ENCODE measurements around the gene MYBPC3. TPM values are rescaled to one million over a fixed set of nuclear protein-coding genes. Genes with fewer than 3 reads are reported as not detected.

Gene MYBPC3
- polyA plus RNA-seq, 3 donors from 2014 or later: not detected

DNA sequence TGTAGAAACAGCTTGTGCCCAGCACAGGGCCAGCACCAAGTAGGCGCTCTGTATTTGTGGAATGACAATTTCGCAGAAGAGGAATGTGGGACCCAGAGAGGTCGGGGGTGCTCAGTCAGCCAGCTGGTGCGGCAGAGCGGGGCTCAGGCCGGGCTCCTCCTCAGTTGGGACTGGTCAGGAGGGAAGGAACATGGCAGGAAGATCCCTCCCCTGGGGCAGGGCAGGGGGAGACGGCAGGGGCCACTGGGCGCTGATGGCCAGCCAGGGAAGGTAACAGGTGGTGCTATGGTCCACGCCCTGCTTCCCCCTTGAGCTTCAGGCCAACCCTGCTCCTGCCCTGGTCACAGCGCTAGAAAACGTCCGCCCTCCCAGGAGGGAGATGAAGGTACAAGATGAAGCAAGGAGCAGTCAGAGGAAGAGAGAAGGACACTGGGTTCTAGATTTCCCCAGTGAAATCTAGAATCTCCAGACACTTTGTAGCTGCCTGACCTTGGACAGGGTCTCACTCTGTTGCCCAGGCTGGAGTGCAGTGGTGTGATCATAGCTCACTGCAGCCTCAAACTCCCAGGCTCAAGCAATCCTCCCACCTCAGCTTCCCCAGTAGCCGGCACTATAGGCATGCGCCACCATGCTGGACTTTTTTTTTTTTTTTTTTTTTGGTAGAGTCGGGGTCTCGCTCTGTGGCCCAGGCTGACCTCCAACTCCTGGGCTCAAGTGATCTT, 39.4 kb upstream of the MYBPC3 start:
- peak overlapping the region in 2 of 5 donors; percentile 14 to 53 for H3K4me3 Mint-ChIP-seq
- no peaks in the 10 kb centered on the region for H3K9me3 Mint-ChIP-seq
- no peaks in the 10 kb centered on the region for H3K36me3 Mint-ChIP-seq
- H3K27me3 Mint-ChIP-seq (ENCODE audit: low read depth in 3 of 3): peaks cover 2 to 12% (median 3%) of the 10 kb centered on the region in 3 donors
- peaks cover 75 to 80% of the 10 kb centered on the region in 2 donors for H3K4me1 Mint-ChIP-seq
- H3K27ac Mint-ChIP-seq: peak overlapping the region; percentile 44 to 73 (median 61)
- no peak for DNase-seq

DNA sequence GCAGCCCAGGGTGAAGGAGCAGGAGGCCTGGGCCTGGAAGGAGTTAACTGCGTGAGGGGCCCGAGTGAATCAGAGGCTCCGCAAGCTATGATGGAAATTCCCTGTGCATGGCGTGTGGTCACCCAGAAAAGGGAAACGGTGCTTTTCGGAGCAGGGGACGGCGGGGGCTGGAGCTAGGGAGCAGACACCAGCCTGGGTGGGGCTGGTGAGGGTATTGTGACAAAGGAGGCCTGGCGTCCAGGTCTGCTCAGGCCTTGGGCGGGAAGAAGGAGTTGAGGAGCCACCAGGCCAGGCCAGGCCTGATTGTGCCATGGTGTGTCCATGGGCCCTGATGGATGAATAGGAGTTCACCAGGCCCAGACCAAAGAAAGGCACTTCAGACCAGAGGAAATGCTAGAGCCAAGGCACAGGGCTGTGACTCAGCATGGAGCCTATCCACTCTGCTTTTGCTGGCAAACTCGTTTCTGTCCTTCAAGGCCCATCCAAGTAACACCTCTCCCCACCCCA, 38.6 kb upstream of the MYBPC3 start:
- Mint-ChIP-seq H3K36me3 (no peaks in the 10 kb centered on the region), H3K27ac (peak overlapping the region in 4 of 6 donors; percentile 13 to 81 (median 54)), H3K4me3 (peak overlapping the region in 2 of 5 donors; percentile 21 to 57), H3K9me3 (no peaks in the 10 kb centered on the region), H3K4me1 (peaks cover 78 to 80% of the 10 kb centered on the region in 2 donors), H3K27me3 (ENCODE audit: low read depth in 3 of 3) (peaks cover 2 to 12% (median 3%) of the 10 kb centered on the region in 3 donors)
- DNase-seq: no peak

DNA sequence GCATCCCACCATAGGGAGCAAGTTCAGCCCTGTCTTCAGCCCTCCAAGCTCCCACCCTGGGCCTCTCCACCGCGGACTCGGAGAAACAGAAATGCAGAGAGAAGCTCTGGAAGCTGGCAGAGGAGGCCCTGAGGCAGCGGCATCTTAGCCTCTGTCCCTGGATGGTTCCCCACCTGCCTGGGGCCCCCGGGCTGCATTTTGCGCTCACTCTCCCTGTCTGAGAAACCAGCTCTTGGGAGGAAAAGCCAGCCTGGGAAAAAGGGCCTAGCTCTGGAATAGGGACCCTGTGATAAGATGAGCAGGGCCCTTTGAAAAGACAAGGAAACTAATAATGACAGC, 37.9 kb upstream of the MYBPC3 start:
- H3K4me3 Mint-ChIP-seq: peak overlapping the region; percentile 72 to 89 (median 81)
- peaks cover 72 to 73% of the 10 kb centered on the region in 2 donors for H3K4me1 Mint-ChIP-seq
- no peaks in the 10 kb centered on the region for H3K36me3 Mint-ChIP-seq
- H3K27ac Mint-ChIP-seq: peak overlapping the region in 4 of 6 donors; percentile 53 to 81 (median 76)
- DNase-seq: no peak
- H3K9me3 Mint-ChIP-seq: no peaks in the 10 kb centered on the region
- peaks cover 2 to 11% (median 3%) of the 10 kb centered on the region in 3 donors for H3K27me3 Mint-ChIP-seq (ENCODE audit: low read depth in 3 of 3)

DNA sequence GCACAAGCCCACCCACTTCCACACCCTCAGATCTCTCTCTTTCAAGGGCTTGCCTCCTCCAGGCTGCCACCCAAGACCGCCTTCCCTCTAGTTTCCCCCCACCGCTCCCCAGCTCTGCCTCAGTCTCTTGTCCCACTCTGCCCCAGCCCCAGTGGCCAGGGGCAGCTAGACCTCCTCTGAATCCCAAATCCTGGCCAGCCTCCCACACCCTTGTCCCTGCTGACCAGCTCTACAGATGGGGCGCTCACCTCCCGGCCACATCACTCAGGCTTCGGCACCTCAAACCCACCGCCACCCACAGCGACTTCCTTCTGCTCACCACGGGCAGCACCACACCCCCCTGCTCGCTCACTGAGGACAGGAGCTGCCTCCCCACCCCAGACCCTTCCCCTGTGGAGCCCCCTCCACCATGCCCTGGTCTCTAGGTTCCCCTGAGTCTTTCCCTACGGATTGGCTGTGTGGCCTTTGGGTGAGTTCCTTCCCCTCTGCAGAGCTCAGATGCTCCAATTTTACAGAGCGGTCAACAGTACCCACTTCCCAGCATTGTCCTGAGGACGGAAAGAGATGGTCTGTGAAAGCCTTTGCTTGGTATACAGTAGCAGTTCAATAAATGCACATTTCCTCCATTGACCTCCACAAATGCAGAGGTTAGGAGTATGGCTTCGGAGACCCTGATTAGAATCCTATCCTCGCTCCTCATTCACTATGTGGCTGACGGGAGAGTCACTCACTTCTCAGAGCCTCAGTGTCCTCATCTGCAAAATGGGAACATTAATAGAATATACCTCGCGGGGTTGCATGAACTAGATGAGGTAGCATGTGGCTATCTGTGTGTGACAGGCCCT, 37.3 kb upstream of the MYBPC3 start:
- no peaks in the 10 kb centered on the region for H3K36me3 Mint-ChIP-seq

DNA sequence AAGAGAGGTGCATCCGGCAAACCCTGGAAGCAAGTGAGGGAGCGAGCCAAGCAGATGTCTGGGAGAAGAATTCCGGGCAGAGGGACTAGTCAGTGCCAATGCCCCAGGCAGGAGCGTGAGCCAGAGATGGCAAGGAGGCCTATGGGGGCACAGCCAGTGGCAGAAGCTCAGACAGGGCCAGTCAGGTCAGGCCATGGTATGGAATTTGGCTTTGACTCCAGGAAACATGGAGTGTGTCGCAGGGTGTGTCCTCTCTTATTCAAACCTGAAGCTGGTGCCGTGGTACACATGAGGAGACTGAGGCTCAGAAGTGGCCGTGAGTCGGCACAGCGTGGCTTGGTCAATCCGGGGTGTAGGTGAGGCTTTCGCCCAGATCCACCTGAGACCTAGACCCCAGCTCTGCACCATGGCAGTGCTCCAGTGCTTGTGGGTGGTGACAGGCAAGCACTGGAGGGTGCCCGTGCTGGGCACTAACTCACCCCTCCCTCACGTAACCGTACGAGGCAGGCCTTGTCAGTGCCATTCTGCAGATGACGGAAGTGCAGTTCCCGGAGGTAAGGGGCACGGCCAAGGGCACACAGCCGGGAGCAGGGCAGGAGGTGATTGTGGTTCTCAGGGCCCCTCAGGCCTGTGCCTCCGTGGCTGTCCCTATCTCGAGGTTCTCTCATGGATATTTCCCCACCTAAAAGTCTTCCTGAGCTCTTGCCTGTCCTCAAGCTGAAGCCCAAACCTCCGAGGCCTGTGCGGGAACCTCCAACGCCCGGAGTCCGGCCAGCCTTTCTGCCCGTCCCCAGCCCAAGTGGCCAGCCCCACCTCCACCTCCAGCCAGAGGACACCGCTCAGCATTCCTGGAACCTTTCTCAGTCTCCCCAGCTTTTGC, 36.4 kb upstream of the MYBPC3 start:
- peaks cover 58 to 59% of the 10 kb centered on the region in 2 donors for H3K4me1 Mint-ChIP-seq
- no peak for DNase-seq
- peak overlapping the region in 5 of 6 donors; percentile 51 to 89 (median 54) for H3K27ac Mint-ChIP-seq
- H3K27me3 Mint-ChIP-seq (ENCODE audit: low read depth in 3 of 3): peaks cover 2 to 9% (median 3%) of the 10 kb centered on the region in 3 donors
- no peaks in the 10 kb centered on the region for H3K9me3 Mint-ChIP-seq
- H3K4me3 Mint-ChIP-seq: peak overlapping the region; percentile 72 to 89 (median 81)
- no peaks in the 10 kb centered on the region for H3K36me3 Mint-ChIP-seq

More for the DNA sequence above, 37.3 kb upstream of the MYBPC3 start:
- peaks cover 66 to 68% of the 10 kb centered on the region in 2 donors for H3K4me1 Mint-ChIP-seq
- H3K4me3 Mint-ChIP-seq: peak overlapping the region; percentile 72 to 89 (median 81)
- peak; percentile 58 to 63 (median 62) for DNase-seq
- H3K9me3 Mint-ChIP-seq: no peaks in the 10 kb centered on the region
- H3K27ac Mint-ChIP-seq: peak overlapping the region; percentile 25 to 89 (median 54)
- peaks cover 2 to 10% (median 3%) of the 10 kb centered on the region in 3 donors for H3K27me3 Mint-ChIP-seq (ENCODE audit: low read depth in 3 of 3)

DNA sequence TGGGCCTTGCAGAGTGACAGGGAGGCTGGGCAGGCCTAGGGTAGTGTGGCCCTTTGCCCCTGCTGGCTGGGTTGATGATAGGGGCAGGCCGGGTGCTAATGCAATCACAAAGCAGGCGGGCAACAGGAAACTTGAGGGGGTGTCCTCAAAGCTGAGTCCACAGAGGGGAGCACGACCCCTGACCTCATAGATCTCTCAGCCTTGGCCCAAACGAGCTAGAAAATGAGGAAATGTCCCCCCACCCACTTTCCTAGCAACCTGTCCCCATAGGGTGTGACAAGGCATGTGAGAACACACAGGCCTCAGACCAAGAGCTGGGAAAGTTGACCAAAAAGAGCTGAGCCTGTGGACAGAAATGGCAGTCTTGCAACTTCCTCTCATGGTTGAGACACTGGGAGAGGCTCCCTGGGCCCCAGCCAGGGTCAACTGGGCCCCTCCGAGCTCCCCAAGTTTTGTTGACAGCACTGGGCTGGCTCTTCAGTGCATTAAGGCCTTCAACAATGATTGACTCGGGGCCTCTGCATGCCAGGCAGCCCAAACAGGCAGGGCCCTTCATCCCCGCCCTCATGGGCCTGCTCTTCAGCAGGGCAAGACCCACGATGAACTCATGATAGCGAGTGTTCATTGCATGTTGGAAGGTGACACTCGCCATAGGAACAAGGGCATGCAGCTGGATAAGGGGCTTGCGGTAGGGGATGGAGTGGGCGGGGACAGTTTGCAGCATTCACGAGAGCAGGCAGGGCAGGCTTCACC, 35.6 kb upstream of the MYBPC3 start:
- Mint-ChIP-seq H3K27ac (peak overlapping the region in 1 of 6 donors; percentile 36), H3K36me3 (no peaks in the 10 kb centered on the region), H3K9me3 (peaks cover 0 to 1% (median 0%) of the 10 kb centered on the region in 6 donors), H3K4me3 (peak overlapping the region; percentile 42 to 82 (median 77)), H3K27me3 (ENCODE audit: low read depth in 3 of 3) (peaks cover 3 to 9% (median 6%) of the 10 kb centered on the region in 3 donors), H3K4me1 (peaks cover 49 to 51% of the 10 kb centered on the region in 2 donors)
- no peak for DNase-seq

DNA sequence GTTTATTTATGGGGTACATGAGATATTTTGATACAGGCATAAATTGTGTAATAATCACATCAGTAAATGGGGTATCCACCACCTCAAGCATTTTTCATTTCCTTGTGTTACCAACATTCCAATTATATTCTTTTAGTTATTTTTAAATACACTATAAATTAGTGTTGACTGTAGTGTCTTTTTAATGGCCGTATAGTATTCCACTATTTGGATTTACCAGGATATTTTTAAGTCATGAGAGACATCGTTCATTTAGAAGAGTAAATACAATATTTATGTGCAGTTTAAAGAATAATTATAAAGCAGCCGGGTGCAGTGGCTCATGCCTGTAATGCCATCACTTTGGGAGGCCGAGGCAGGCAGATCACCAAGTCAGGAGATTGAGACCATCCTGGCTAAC, 32.0 kb upstream of the MYBPC3 start:
- H3K27ac Mint-ChIP-seq: no peak overlapping the region
- H3K27me3 Mint-ChIP-seq (ENCODE audit: low read depth in 3 of 3): peaks cover 1 to 5% (median 3%) of the 10 kb centered on the region in 3 donors
- H3K36me3 Mint-ChIP-seq: no peaks in the 10 kb centered on the region
- DNase-seq: no peak
- H3K9me3 Mint-ChIP-seq: peaks cover 0 to 1% (median 0%) of the 10 kb centered on the region in 6 donors
- no peak overlapping the region for H3K4me3 Mint-ChIP-seq
- peaks cover 19 to 21% of the 10 kb centered on the region in 2 donors for H3K4me1 Mint-ChIP-seq

DNA sequence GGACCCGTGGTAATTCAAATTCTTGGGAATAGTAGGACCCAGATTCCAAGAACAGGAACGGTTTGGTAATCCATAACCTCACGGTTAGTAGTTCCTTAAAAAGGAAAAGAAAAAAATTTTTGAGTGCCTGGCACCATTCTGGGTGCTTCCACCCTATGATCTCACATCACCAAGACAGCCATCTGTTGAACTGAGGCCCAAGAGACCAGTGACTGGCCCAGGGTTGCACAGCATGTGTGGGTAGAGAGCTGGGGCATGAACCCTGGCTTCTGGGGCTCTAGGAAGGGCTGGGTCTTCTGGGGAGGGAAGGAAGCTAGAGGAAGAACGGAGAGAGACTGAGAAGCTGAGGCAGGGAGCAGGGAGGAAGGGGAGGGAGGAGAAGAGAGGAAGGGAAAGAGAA, 30.6 kb upstream of the MYBPC3 start:
- Mint-ChIP-seq H3K9me3 (peaks cover 0 to 1% (median 0%) of the 10 kb centered on the region in 6 donors), H3K36me3 (no peaks in the 10 kb centered on the region), H3K27me3 (ENCODE audit: low read depth in 3 of 3) (peaks cover 0 to 6% (median 3%) of the 10 kb centered on the region in 3 donors), H3K4me3 (no peak overlapping the region), H3K4me1 (peaks cover 4 to 10% of the 10 kb centered on the region in 2 donors), H3K27ac (no peak overlapping the region)
- DNase-seq: no peak

DNA sequence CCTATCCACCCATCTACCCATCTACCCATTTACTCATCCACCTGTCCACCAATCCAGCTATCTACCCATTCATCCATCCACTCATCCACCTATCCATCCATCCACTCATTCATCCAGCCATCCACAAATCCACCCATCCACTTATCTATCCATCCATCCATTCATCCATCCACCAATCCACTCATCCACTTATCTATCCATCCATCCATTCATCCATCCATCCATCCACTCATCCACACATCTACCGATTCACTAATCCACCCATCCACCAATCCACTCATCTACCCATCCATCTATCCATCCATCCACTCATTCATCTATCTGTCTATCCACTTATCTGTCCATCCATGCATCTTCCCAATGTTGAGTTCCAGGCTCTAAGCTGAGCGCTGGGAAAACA, 27.6 kb upstream of the MYBPC3 start:
- H3K9me3 Mint-ChIP-seq: peaks cover 0 to 1% (median 0%) of the 10 kb centered on the region in 6 donors
- H3K36me3 Mint-ChIP-seq: no peaks in the 10 kb centered on the region
- H3K4me1 Mint-ChIP-seq: peaks cover 0 to 4% of the 10 kb centered on the region in 2 donors
- H3K27ac Mint-ChIP-seq: no peak overlapping the region
- DNase-seq: no peak
- H3K4me3 Mint-ChIP-seq: no peak overlapping the region
- H3K27me3 Mint-ChIP-seq (ENCODE audit: low read depth in 3 of 3): peaks cover 0 to 13% (median 3%) of the 10 kb centered on the region in 3 donors

DNA sequence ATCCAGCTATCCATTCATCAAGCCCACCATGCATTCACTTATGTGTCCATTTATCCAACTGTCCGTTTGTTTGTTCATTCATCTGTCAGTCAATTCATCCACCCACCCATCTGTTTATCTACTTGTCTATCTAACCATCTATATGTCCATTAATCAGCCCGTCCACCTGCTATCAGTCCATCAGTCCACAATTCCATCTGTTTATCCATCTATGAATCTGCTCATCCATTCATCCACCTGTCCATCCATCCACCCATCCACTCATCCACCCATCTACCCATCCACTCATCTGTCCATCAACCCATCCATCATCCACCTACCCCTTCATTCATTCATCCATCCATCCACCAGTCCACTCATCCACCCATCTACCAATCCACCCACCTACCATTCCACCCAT, 26.8 kb upstream of the MYBPC3 start:
- no peak for DNase-seq
- peaks cover 0 to 1% (median 0%) of the 10 kb centered on the region in 6 donors for H3K9me3 Mint-ChIP-seq
- H3K27ac Mint-ChIP-seq: no peak overlapping the region
- peaks cover 0 to 4% of the 10 kb centered on the region in 2 donors for H3K4me1 Mint-ChIP-seq
- no peaks in the 10 kb centered on the region for H3K36me3 Mint-ChIP-seq
- H3K27me3 Mint-ChIP-seq (ENCODE audit: low read depth in 3 of 3): peaks cover 0 to 12% (median 3%) of the 10 kb centered on the region in 3 donors
- no peak overlapping the region for H3K4me3 Mint-ChIP-seq

DNA sequence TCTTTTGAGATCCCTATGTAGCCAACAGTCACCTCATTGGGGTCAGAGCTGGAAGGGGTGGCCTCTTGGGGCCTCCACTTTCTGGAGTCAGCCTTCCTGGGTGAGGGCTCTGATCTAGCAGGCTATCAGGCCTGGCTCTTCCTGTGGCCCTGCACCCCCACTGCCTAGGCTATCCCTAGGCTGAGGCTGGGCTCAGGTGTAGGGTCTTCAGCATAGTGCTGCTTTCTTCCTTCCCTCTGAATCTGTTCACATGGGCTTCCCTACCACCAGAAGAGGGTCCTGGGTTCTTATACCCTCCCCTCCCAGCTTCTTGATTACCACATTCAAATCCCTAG, 26.3 kb upstream of the MYBPC3 start:
- no peak overlapping the region for H3K27ac Mint-ChIP-seq
- H3K4me3 Mint-ChIP-seq: no peak overlapping the region
- peaks cover 0 to 6% of the 10 kb centered on the region in 2 donors for H3K4me1 Mint-ChIP-seq

DNA sequence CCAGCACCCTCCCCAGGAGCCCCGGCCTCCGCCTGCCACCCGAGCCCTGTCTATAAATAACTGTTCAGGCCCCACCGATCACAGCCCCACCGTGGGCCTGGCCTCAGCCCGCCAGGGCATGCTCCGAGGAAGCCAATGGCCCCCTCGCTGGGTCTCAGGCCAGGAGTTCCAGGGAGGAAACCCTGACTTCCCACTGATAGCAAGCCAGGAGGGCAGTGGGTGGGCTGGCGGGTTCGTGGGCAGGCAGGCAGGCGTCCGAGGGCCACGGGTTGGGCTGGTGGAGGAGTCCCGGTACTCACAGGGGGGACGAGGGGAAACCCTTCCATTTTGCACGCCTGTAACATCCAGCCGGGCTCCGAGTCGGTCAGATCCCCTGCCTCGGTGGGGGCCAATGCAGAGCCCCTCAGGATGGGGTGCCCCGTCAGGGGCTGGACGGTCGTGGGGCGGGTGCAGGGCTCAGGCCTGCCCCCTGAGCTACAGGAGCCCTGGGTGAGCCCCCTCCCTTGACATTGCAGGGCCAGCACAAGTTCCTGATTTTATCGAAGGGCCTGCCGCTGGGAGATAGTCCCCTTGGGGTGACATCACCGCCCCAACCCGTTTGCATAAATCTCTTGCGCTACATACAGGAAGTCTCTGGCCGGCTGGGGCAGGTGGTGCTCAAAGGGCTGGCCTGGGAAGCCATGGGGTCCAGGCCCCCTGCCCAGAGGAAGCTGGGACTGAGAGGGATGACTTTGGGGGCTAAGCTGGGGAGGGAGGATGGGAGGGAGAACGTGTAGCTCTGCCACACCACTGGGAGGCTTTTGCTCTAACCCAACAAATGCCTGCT, 25.7 kb upstream of the MYBPC3 start, which contains the start of gene SPI1:
Gene SPI1, minus strand, starts transcription at position 538 of the 826 bp plus-strand sequence. Its CDS starts 194 bp downstream, at position 344.
- H3K9me3 Mint-ChIP-seq: no peaks in the 10 kb centered on the region
- peaks cover 0 to 6% of the 10 kb centered on the region in 2 donors for H3K4me1 Mint-ChIP-seq
- H3K4me3 Mint-ChIP-seq: peak within 1 kb of the TSS in 2 of 5 donors; percentile 24 to 58
- no peaks in the 10 kb centered on the region for H3K36me3 Mint-ChIP-seq
- no peak for DNase-seq
- peaks cover 0 to 12% (median 0%) of the 10 kb centered on the region in 3 donors for H3K27me3 Mint-ChIP-seq (ENCODE audit: low read depth in 3 of 3)
- H3K27ac Mint-ChIP-seq: no peak within 1 kb of the TSS

More for the DNA sequence above, 26.3 kb upstream of the MYBPC3 start:
- Mint-ChIP-seq H3K36me3 (no peaks in the 10 kb centered on the region), H3K9me3 (peaks cover 0 to 1% (median 0%) of the 10 kb centered on the region in 6 donors), H3K27me3 (ENCODE audit: low read depth in 3 of 3) (peaks cover 0 to 12% (median 3%) of the 10 kb centered on the region in 3 donors)
- no peak for DNase-seq
